ENCODE measurements around the gene NELL1. TPM values are rescaled to one million over a fixed set of nuclear protein-coding genes. Genes with fewer than 3 reads are reported as not detected.

NELL1 gene
- total and polyA plus RNA-seq, 10 donors: 0.20 TPM; not detected in 9

DNA sequence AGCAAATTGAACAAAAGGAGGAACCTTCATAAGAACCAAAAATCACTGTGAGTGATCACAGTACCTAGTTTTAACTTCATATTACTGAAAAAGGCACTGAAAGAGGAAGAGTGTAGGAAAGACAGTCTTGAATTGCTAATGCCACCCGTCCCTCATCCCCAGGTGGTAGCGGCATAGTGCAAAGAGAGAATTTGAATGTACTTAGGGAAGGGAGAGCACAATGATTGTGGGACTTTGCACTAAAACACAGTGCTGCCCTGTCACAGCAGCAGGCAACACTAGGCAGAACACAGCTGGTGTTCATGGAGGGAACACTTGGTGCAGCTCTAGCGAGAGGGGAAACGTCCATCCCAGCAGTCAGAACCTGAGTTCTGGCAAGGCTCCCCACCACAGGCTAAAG, 807.2 kb downstream of the NELL1 start:
- H3K4me1 ChIP-seq: no peaks in the 10 kb centered on the region
- DNase-seq: no peak
- WGBS, 5 donors: 72 to 88% (median 84%) methylated on average over 4 of the region's 4 CpGs

GRCh38 chr11:21480240-21480639, 810.9 kb downstream of the NELL1 start:
- 60 to 74% (median 73%) methylated on average over 2 of the region's 2 CpGs for WGBS, 5 donors
- Histone ChIP-seq H3K27ac (no peak overlapping the region), H3K9me3 (no peaks in the 10 kb centered on the region), H3K27me3 (replicated peaks in 1 of 7) (no peaks in the 10 kb centered on the region), H3K4me1 (no peaks in the 10 kb centered on the region), H3K36me3 (no peaks in the 10 kb centered on the region), H3K4me3 (no peak overlapping the region)
- no peak for TF ChIP-seq POLR2A (IDR thresholded peaks at IDR 0.05)
- TF ChIP-seq, protein P1, sequence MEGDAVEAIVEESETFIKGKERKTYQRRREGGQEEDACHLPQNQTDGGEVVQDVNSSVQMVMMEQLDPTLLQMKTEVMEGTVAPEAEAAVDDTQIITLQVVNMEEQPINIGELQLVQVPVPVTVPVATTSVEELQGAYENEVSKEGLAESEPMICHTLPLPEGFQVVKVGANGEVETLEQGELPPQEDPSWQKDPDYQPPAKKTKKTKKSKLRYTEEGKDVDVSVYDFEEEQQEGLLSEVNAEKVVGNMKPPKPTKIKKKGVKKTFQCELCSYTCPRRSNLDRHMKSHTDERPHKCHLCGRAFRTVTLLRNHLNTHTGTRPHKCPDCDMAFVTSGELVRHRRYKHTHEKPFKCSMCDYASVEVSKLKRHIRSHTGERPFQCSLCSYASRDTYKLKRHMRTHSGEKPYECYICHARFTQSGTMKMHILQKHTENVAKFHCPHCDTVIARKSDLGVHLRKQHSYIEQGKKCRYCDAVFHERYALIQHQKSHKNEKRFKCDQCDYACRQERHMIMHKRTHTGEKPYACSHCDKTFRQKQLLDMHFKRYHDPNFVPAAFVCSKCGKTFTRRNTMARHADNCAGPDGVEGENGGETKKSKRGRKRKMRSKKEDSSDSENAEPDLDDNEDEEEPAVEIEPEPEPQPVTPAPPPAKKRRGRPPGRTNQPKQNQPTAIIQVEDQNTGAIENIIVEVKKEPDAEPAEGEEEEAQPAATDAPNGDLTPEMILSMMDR (IDR thresholded peaks at IDR 0.05 in 8 of 11, conservative IDR thresholded peaks at IDR 0.05 in 3 of 11): no peak
- no peak for TF ChIP-seq POLR2AphosphoS5 (IDR thresholded peaks at IDR 0.05)
- intact Hi-C loops (cut with DNase I; ENCODE audit: low total_unique reads): no loop called here
- no peak for DNase-seq

More for the DNA sequence above, 807.2 kb downstream of the NELL1 start:
- no peaks in the 10 kb centered on the region for H3K9me3 ChIP-seq
- H3K4me3 ChIP-seq: no peak overlapping the region
- intact Hi-C loops (cut with DNase I; ENCODE audit: low total_unique reads): no loop called here
- H3K27me3 ChIP-seq (replicated peaks in 1 of 7): no peaks in the 10 kb centered on the region
- TF ChIP-seq POLR2AphosphoS5 (IDR thresholded peaks at IDR 0.05) (no peak), POLR2A (IDR thresholded peaks at IDR 0.05) (no peak)
- TF ChIP-seq, protein P1 (IDR thresholded peaks at IDR 0.05 in 8 of 11, conservative IDR thresholded peaks at IDR 0.05 in 3 of 11): no peak
- no peak overlapping the region for H3K27ac ChIP-seq
- no peaks in the 10 kb centered on the region for H3K36me3 ChIP-seq

- TF ChIP-seq POLR2AphosphoS5 (IDR thresholded peaks at IDR 0.05): no peak
- TF ChIP-seq POLR2A (IDR thresholded peaks at IDR 0.05): no peak
- TF ChIP-seq, protein P1 (IDR thresholded peaks at IDR 0.05 in 8 of 11, conservative IDR thresholded peaks at IDR 0.05 in 3 of 11): no peak
These were observed 811.9 kb downstream of the NELL1 start for GRCh38 chr11:21481255-21481654.

GRCh38 chr11:21484039-21484438, 814.7 kb downstream of the NELL1 start:
- H3K27me3 ChIP-seq (replicated peaks in 1 of 7): no peaks in the 10 kb centered on the region
- no peak for DNase-seq
- no peak overlapping the region for H3K4me3 ChIP-seq
- WGBS, 5 donors: 89 to 98% (median 94%) methylated on average over 4 of the region's 4 CpGs
- no peaks in the 10 kb centered on the region for H3K4me1 ChIP-seq
- intact Hi-C loops (cut with DNase I; ENCODE audit: low total_unique reads): no loop called here
- no peaks in the 10 kb centered on the region for H3K9me3 ChIP-seq
- no peak for TF ChIP-seq POLR2A (IDR thresholded peaks at IDR 0.05)
- TF ChIP-seq, protein P1 (IDR thresholded peaks at IDR 0.05 in 8 of 11, conservative IDR thresholded peaks at IDR 0.05 in 3 of 11): no peak
- TF ChIP-seq POLR2AphosphoS5 (IDR thresholded peaks at IDR 0.05): no peak
- no peaks in the 10 kb centered on the region for H3K36me3 ChIP-seq
- H3K27ac ChIP-seq: no peak overlapping the region

More at GRCh38 chr11:21481255-21481654, 811.9 kb downstream of the NELL1 start:
- Histone ChIP-seq H3K4me3 (no peak overlapping the region), H3K27me3 (replicated peaks in 1 of 7) (no peaks in the 10 kb centered on the region), H3K27ac (no peak overlapping the region), H3K4me1 (no peaks in the 10 kb centered on the region), H3K36me3 (no peaks in the 10 kb centered on the region), H3K9me3 (no peaks in the 10 kb centered on the region)
- DNase-seq: no peak
- intact Hi-C loops (cut with DNase I; ENCODE audit: low total_unique reads): no loop called here

Measured in spleen (tissue), 11 donors.